ENCODE data around the gene GYG1. TPM values are rescaled to one million over a fixed set of nuclear protein-coding genes. Genes with fewer than 3 reads are reported as not detected.

Gene GYG1
- total and polyA plus RNA-seq, 2 experiments from 2014 or later = 33.2 to 40.9 TPM

DNA sequence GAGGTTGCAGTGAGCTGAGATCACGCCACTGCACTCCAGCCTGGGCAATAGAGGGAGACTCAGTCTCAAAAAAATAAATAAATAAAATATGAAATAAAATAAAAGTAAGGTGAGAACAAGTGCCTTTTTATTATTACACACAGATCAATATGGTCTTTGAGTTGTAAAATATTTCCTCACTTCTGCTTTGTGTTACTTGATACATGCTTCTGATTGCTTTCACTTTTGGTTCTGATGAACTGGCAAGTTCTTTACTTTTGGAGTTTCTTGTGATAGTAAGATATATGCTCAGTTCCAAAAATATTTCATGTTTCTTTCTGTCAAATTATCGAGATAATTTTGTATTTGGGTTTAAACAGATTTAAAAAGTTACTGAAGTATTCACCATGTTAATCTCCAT lies 16.6 kb upstream of the GYG1 start (continued):
- no peak for TF ChIP-seq CREB1 (CRISPR knock-in tag; IDR thresholded peaks at IDR 0.05; ENCODE audit: low read depth)
- TF ChIP-seq ZNF331 (CRISPR knock-in tag; IDR thresholded peaks at IDR 0.05; ENCODE audit: low read depth) = no peak
- TF ChIP-seq, protein P1, sequence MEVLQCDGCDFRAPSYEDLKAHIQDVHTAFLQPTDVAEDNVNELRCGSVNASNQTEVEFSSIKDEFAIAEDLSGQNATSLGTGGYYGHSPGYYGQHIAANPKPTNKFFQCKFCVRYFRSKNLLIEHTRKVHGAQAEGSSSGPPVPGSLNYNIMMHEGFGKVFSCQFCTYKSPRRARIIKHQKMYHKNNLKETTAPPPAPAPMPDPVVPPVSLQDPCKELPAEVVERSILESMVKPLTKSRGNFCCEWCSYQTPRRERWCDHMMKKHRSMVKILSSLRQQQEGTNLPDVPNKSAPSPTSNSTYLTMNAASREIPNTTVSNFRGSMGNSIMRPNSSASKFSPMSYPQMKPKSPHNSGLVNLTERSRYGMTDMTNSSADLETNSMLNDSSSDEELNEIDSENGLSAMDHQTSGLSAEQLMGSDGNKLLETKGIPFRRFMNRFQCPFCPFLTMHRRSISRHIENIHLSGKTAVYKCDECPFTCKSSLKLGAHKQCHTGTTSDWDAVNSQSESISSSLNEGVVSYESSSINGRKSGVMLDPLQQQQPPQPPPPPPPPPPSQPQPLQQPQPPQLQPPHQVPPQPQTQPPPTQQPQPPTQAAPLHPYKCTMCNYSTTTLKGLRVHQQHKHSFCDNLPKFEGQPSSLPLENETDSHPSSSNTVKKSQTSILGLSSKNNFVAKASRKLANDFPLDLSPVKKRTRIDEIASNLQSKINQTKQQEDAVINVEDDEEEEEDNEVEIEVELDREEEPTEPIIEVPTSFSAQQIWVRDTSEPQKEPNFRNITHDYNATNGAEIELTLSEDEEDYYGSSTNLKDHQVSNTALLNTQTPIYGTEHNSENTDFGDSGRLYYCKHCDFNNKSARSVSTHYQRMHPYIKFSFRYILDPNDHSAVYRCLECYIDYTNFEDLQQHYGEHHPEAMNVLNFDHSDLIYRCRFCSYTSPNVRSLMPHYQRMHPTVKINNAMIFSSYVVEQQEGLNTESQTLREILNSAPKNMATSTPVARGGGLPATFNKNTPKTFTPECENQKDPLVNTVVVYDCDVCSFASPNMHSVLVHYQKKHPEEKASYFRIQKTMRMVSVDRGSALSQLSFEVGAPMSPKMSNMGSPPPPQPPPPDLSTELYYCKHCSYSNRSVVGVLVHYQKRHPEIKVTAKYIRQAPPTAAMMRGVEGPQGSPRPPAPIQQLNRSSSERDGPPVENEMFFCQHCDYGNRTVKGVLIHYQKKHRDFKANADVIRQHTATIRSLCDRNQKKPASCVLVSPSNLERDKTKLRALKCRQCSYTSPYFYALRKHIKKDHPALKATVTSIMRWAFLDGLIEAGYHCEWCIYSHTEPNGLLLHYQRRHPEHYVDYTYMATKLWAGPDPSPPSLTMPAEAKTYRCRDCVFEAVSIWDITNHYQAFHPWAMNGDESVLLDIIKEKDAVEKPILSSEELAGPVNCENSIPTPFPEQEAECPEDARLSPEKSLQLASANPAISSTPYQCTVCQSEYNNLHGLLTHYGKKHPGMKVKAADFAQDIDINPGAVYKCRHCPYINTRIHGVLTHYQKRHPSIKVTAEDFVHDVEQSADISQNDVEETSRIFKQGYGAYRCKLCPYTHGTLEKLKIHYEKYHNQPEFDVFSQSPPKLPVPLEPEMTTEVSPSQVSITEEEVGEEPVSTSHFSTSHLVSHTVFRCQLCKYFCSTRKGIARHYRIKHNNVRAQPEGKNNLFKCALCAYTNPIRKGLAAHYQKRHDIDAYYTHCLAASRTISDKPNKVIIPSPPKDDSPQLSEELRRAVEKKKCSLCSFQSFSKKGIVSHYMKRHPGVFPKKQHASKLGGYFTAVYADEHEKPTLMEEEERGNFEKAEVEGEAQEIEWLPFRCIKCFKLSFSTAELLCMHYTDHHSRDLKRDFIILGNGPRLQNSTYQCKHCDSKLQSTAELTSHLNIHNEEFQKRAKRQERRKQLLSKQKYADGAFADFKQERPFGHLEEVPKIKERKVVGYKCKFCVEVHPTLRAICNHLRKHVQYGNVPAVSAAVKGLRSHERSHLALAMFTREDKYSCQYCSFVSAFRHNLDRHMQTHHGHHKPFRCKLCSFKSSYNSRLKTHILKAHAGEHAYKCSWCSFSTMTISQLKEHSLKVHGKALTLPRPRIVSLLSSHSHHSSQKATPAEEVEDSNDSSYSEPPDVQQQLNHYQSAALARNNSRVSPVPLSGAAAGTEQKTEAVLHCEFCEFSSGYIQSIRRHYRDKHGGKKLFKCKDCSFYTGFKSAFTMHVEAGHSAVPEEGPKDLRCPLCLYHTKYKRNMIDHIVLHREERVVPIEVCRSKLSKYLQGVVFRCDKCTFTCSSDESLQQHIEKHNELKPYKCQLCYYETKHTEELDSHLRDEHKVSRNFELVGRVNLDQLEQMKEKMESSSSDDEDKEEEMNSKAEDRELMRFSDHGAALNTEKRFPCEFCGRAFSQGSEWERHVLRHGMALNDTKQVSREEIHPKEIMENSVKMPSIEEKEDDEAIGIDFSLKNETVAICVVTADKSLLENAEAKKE (CRISPR knock-in tag; IDR thresholded peaks at IDR 0.05) = no peak
- no peak for TF ChIP-seq EZH2phosphoT487 (IDR thresholded peaks at IDR 0.05; ENCODE audit: unreplicated experiment)

GRCh38 chr3:148975248-148975647 lies 16.1 kb upstream of the GYG1 start:
- no peaks in the 10 kb centered on the region for H3K9me2 ChIP-seq (ENCODE audit: insufficient read depth)
- no peak overlapping the region for H3K4me3 Mint-ChIP-seq
- no peaks in the 10 kb centered on the region for H4K20me1 ChIP-seq (replicated peaks; ENCODE audit: insufficient read depth)
- no peak overlapping the region for H3K4me2 ChIP-seq
- H3K36me3 ChIP-seq (ENCODE audit: insufficient read depth) = no peaks in the 10 kb centered on the region
- no peak overlapping the region for H3K27ac ChIP-seq (ENCODE audit: low read depth)
- DNase-seq (ENCODE audit: low spot score) (no peak), ATAC-seq (no peak)
- H3K27ac Mint-ChIP-seq = no peak overlapping the region
- H3K9me3 Mint-ChIP-seq = peaks cover 2% of the 10 kb centered on the region; the same call in 1 of the 3 replicates
- H3K4me3 ChIP-seq = no peak overlapping the region
- TF ChIP-seq CREB1 (CRISPR knock-in tag; IDR thresholded peaks at IDR 0.05; ENCODE audit: low read depth) = no peak
- no peak for TF ChIP-seq STAT1 (IDR thresholded peaks at IDR 0.05; ENCODE audit: unreplicated experiment)
- H3K79me2 ChIP-seq (replicated peaks; ENCODE audit: insufficient read depth) = no peaks in the 10 kb centered on the region
- no peaks in the 10 kb centered on the region for H3K36me3 Mint-ChIP-seq (ENCODE audit: low read depth)
- no peaks in the 10 kb centered on the region for H3K4me1 ChIP-seq (ENCODE audit: insufficient read depth)
- no peak overlapping the region for H2AFZ ChIP-seq
- H3K27me3 ChIP-seq (ENCODE audit: insufficient read depth) = no peaks in the 10 kb centered on the region
- no peaks in the 10 kb centered on the region for H3K4me1 Mint-ChIP-seq
- no peaks in the 10 kb centered on the region for H3K27me3 Mint-ChIP-seq (ENCODE audit: insufficient read depth, low read depth, poor library complexity)
- H3F3A ChIP-seq (replicated peaks; ENCODE audit: low read depth) = no peaks in the 10 kb centered on the region
